Left ventricle myocardium inferior (tissue), 1 donor: ENCODE data around the gene KIAA2012. TPM values are rescaled to one million over a fixed set of nuclear protein-coding genes. Genes with fewer than 3 reads are reported as not detected.
A peak's percentile ranks its signal among the peaks of the same experiment; 100 is the strongest.

ENCODE experiments used
- DNase-seq: peaks from one replicate; pipeline ENCODE4 v3.0.0-alpha.2; 2020
- H3K27ac ChIP-seq: fragments of 200-600 bp; replicated peaks from 2 replicates; pipeline ENCODE4 v1.8.0; 2021
- H3K27me3 ChIP-seq: fragments of 200-600 bp; 2 replicates; pipeline ENCODE4 v1.8.0; 2021; ENCODE audit warnings: low read depth
- H3K36me3 ChIP-seq: fragments of 200-600 bp; 2 replicates; pipeline ENCODE4 v1.8.0; 2021
- H3K4me1 ChIP-seq: fragments of 200-600 bp; 2 replicates; pipeline ENCODE4 v1.8.0; 2021
- H3K4me3 ChIP-seq: fragments of 200-600 bp; 2 replicates; pipeline ENCODE4 v1.8.0; 2021; ENCODE audit warnings: mild to moderate bottlenecking, moderate library complexity
- H3K9me3 ChIP-seq: fragments of 200-600 bp; replicated peaks from 2 replicates; pipeline ENCODE4 v1.8.0; 2021
- intact Hi-C: fragments of 100-400 bp; cut with micrococcal nuclease; formaldehyde crosslinking; loops from one replicate; pipeline ENCODE4 v1.11.0; 2022
- total RNA-seq: library from RNA; stranded (reverse); fragmentation: NEBNext Ultra II Directional; extraction: Animal tissue kit (Norgen Biotek cat#: 25700); gene quantifications from one replicate; pipeline ENCODE4 v1.2.1, GENCODE V29; 2021
- TF ChIP-seq, protein P1 (sequence below): fragments of 200-600 bp; IDR thresholded peaks from 2 replicates; pipeline ENCODE4 v1.8.0; 2021; ENCODE audit warnings: antibody characterized with exemption, mild to moderate bottlenecking, borderline replicate concordance
- donor health status: DM: no; HTN: yes; CAD: no; lungs with severe emphysema.

The KIAA2012 gene
- total RNA-seq, 1 donor from 2014 or later: not detected

DNA sequence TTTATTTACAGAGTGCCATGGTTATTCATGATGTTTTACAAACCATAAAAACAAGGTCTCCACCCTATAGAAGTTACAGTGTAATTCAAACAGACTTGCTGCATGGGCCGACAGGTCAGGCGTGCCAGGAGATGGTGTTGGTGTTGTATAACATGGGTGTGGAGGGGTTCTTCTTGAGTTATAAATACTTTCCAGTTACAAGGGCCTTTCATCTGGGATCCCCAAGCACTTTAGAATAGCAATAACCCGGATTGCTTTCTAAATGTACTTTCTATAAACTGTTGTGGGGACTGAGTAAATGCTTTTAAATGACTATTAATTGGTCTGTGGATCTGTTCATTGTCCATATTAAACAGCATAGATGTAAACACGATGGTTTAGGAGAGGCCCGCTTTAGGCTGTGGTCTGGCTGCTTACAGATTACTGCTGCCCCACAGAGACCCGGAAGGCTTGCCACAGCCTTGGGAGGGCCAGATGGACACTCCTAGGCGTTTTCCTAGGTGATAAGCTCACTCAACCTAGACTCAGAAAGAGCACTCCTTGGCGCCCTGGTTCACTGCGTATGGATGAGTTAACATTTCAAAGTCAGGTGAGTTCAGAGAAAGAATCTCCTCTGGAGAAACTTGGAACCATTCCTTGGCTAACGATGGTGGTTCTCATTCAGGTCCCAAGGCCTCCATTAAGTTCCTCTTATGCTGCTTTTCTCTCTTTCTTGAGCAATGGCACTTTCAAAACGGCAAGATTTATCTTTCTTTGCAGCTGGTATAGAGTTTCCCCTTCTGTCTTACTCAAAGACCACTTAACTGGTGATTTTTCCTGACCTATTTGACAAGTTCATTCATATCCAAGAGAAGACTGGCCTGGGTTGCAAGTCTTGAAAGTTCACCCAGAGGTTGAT lies 3.6 kb upstream of the KIAA2012 start:
- intact Hi-C loops: no loop called here
- H3K27ac ChIP-seq: no peak overlapping the region
- no peaks in the 10 kb centered on the region for H3K27me3 ChIP-seq
- peaks cover 5% of the 10 kb centered on the region for H3K4me1 ChIP-seq
- no peak overlapping the region for H3K4me3 ChIP-seq
- DNase-seq: no peak
- TF ChIP-seq, protein P1, sequence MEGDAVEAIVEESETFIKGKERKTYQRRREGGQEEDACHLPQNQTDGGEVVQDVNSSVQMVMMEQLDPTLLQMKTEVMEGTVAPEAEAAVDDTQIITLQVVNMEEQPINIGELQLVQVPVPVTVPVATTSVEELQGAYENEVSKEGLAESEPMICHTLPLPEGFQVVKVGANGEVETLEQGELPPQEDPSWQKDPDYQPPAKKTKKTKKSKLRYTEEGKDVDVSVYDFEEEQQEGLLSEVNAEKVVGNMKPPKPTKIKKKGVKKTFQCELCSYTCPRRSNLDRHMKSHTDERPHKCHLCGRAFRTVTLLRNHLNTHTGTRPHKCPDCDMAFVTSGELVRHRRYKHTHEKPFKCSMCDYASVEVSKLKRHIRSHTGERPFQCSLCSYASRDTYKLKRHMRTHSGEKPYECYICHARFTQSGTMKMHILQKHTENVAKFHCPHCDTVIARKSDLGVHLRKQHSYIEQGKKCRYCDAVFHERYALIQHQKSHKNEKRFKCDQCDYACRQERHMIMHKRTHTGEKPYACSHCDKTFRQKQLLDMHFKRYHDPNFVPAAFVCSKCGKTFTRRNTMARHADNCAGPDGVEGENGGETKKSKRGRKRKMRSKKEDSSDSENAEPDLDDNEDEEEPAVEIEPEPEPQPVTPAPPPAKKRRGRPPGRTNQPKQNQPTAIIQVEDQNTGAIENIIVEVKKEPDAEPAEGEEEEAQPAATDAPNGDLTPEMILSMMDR: no peak
- no peaks in the 10 kb centered on the region for H3K9me3 ChIP-seq
- H3K36me3 ChIP-seq: no peaks in the 10 kb centered on the region

DNA sequence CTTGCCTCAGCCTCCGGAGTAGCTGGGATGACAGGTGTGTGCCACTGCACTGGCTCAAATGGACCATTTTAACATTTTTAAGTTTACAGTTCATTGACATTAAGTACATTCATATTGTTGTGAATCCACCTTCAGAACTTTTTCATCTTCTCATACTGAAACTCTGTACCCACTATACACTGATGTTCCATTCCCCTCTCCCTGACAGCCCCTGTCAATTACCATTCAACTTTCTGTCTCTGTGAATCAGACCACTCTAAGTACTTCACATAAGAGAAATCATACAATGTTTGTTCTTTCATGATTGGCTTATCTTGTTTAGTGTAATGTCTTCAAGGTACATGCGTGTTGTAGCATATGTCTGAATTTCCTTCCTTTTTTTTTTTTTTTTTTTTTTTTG lies 1.9 kb upstream of the KIAA2012 start:
- H3K4me1 ChIP-seq: no peaks in the 10 kb centered on the region
- intact Hi-C loops: no loop called here
- TF ChIP-seq, protein P1: no peak
- no peaks in the 10 kb centered on the region for H3K27me3 ChIP-seq
- no peaks in the 10 kb centered on the region for H3K36me3 ChIP-seq
- H3K27ac ChIP-seq: no peak overlapping the region
- no peaks in the 10 kb centered on the region for H3K9me3 ChIP-seq
- H3K4me3 ChIP-seq: no peak overlapping the region
- no peak for DNase-seq

DNA sequence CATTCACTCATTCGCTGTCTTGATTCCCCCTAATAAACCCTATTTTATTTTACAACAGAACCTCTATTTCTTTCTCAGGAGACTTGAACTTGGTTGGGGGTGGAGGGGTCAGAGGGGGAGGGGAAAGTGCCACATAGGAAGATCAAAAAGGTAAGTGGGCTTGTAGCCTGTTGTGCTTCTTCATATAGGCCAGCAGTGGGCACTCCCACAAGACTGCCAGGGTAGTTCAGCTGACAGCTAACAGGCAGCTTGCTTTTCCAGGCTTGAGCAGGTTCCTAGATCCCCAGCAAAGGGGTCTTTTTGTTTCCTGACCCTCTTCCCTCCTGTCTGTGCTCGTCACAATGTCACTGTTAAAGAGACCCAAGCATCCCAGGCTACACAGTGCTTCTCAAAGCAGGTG lies 829 bp upstream of the KIAA2012 start:
- H3K9me3 ChIP-seq: no peaks in the 10 kb centered on the region
- TF ChIP-seq, protein P1: peak; percentile 40
- H3K4me3 ChIP-seq: no peak overlapping the region
- H3K36me3 ChIP-seq: no peaks in the 10 kb centered on the region
- H3K27ac ChIP-seq: no peak overlapping the region
- intact Hi-C loops: no loop called here
- no peaks in the 10 kb centered on the region for H3K27me3 ChIP-seq
- no peaks in the 10 kb centered on the region for H3K4me1 ChIP-seq
- no peak for DNase-seq

DNA sequence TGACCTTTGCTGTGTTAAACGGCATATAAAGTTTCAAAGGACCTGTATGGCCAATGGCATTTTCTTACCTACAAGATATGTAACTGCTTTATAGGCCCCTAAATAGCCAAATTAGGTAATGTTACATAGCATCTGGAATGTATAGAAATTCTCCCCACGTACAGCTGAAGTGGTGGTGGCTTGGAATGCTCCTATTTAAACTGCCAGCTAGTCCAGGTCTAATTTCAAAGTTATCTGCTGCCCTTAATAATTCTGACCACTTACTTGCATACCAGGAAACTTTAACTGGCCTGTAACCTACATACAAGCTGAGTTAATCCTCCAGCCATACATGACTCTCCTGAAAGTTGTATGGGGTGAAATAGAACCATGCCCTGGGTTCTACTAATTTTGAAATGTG lies 1.3 kb downstream of the KIAA2012 start:
- H3K4me1 ChIP-seq: no peaks in the 10 kb centered on the region
- H3K36me3 ChIP-seq: no peaks in the 10 kb centered on the region
- intact Hi-C loops: no loop called here
- H3K27ac ChIP-seq: no peak overlapping the region
- TF ChIP-seq, protein P1: no peak
- no peak overlapping the region for H3K4me3 ChIP-seq
- DNase-seq: no peak
- H3K27me3 ChIP-seq: no peaks in the 10 kb centered on the region
- H3K9me3 ChIP-seq: no peaks in the 10 kb centered on the region

DNA sequence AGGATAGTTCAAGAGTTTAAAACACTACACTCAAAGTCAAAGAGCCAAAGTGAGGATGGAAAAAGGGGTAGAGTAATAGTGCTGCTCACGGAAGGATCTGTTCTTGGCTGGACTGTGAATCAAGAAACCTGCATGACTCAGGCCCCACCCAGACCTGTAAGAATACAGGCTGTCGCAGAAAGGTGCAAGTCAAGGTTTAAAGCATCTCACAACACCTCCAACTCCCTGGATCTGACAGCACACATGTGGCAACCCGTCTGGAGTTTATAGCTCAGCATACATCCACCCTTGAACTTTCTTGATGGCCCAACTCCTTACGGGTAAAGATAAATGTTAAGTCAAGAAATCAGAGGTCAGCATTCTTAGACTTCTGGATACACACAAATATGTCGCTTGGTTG lies 6.3 kb downstream of the KIAA2012 start:
- intact Hi-C loops: no loop called here
- H3K4me1 ChIP-seq: peaks cover 2% of the 10 kb centered on the region
- DNase-seq: no peak
- TF ChIP-seq, protein P1: no peak
- no peak overlapping the region for H3K27ac ChIP-seq
- H3K27me3 ChIP-seq: no peaks in the 10 kb centered on the region
- peaks cover 7% of the 10 kb centered on the region for H3K9me3 ChIP-seq
- H3K36me3 ChIP-seq: no peaks in the 10 kb centered on the region
- H3K4me3 ChIP-seq: no peak overlapping the region
